A172 (cell line): Measurements from ENCODE around the gene BANP. TPM values are rescaled to one million over a fixed set of nuclear protein-coding genes. Genes with fewer than 3 reads are reported as not detected.
"Not testable (repeated sequence)": the region's sequence is repeated elsewhere in the genome, so short reads cannot be mapped to it uniquely, and the experiment has no call there.

Experiments used
- DNase-seq: peaks from one replicate; pipeline ENCODE4 v3.0.0-alpha.2; 2015; ENCODE audit warnings: low spot score
- total RNA-seq: library from RNA; depleted of rRNA; stranded (reverse); fragments of >200 nt; shearing (Covaris generic); gene quantifications from 2 replicates; pipeline ENCODE4 v1.2.3, GENCODE V29; 2014

Gene BANP
- total RNA-seq, 1 experiment from 2014 or later, result 25.4 TPM

GRCh38 chr16:88014954-88015805, 63.9 kb downstream of the BANP start:
- no peak for DNase-seq

GRCh38 chr16:88015806-88016140, 64.5 kb downstream of the BANP start:
- DNase-seq, result no peak

GRCh38 chr16:88016386-88016785, 65.2 kb downstream of the BANP start:
- not testable (repeated sequence) for DNase-seq

GRCh38 chr16:88016964-88017363, 65.7 kb downstream of the BANP start:
- no peak for DNase-seq

GRCh38 chr16:88017587-88018101, 66.4 kb downstream of the BANP start:
- DNase-seq, result no peak

DNA sequence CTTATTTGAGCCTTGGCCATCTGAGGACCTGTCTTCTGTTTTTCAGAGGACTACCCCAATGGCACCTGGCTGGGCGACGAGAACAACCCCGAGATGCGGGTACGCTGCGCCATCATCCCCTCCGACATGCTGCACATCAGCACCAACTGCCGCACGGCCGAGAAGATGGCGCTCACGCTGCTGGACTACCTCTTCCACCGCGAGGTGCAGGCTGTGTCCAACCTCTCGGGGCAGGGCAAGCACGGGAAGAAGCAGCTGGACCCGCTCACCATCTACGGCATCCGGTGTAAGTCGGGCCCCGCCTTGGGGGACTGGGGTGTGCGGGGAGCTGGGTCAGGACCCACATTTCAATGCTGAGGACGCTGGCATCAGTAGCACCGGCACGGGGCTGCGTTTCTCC, 67.1 kb downstream of the BANP start:
- not testable (repeated sequence) for DNase-seq

DNA sequence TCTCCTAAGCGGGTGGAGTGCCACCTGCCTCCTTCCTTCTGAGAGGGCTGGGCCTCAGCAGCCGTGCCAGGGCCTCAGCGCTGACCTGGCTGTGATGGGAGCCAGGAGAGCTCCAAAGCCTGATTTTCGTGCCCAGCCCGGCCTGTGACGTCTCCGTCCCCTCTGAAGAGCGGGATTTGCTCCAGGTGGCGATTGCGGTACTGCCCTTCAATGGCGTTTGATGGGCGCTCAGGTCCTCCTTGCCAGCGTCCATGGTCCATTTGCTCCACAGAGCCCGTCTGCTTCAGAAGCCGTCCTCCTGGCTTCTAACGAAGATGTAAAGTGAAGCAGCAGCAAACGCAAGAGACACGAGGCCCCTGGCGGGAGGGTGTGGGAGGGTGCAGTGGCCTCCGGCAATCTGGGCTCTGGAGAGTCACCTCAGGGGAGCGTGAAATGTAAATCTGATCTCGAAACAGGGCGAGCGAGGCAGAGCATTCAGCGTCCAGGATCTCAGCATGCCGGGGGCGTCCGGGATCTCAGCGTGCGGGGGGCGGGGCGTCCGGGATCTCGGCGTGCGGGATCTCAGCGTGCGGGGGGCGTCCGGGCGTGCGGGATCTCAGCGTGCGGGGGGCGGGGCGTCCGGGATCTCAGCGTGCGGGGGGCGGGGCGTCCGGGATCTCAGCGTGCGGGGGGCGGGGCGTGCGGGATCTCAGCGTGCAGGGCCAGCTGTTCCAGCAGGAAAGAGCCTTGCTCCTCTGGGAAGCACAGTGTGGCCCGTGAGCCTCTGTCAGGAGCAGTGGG, 68.0 kb downstream of the BANP start:
- DNase-seq, result not testable (repeated sequence)

DNA sequence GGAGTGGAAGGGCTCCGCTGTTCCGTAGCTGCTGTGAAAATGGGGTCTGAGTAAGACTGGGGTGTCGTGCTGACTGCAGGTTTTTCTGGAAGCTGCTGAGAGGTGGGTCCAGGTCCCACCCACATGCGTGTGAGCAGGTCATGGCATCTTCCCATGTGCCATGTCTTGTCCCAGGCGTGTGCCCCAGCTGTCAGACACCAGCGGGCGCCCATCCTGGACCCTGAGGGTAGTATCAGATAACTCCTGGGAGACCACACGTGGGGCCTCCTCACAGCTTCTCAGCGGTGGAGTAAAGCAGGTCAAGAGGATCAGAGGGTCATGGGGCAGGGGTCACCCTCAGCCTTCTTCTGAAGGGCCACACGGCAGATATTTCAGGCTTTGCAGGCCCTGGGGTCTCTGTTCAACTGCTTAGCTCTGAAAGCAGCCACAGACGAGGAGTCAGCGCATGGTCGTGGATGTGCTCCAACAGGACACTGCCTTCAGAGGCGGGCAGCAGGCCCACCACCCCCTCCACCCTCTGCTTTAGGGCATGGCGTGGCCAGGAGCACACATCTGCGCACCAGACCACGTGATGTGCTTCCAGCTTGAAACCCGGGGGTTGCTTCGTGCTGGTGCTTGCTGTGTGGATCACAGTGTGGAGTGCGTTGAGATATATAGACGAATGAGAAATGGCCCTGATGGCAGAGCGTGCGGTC, 68.7 kb downstream of the BANP start:
- DNase-seq, result no peak

GRCh38 chr16:88020516-88020885, 69.3 kb downstream of the BANP start:
- no peak for DNase-seq

- DNase-seq, result not testable (repeated sequence)
Observed at GRCh38 chr16:88021041-88021970, 70.1 kb downstream of the BANP start.

- no peak for DNase-seq
Observed at GRCh38 chr16:88022076-88023042, 71.1 kb downstream of the BANP start.

- DNase-seq, result no peak
Observed at GRCh38 chr16:88023366-88023765, 72.1 kb downstream of the BANP start.

GRCh38 chr16:88023786-88024185, 72.6 kb downstream of the BANP start:
- DNase-seq, result no peak

GRCh38 chr16:88024491-88025085, 73.4 kb downstream of the BANP start:
- peak; percentile 48 for DNase-seq

- peak; percentile 80 for DNase-seq
Observed at GRCh38 chr16:88025086-88025492, 73.9 kb downstream of the BANP start.

DNA sequence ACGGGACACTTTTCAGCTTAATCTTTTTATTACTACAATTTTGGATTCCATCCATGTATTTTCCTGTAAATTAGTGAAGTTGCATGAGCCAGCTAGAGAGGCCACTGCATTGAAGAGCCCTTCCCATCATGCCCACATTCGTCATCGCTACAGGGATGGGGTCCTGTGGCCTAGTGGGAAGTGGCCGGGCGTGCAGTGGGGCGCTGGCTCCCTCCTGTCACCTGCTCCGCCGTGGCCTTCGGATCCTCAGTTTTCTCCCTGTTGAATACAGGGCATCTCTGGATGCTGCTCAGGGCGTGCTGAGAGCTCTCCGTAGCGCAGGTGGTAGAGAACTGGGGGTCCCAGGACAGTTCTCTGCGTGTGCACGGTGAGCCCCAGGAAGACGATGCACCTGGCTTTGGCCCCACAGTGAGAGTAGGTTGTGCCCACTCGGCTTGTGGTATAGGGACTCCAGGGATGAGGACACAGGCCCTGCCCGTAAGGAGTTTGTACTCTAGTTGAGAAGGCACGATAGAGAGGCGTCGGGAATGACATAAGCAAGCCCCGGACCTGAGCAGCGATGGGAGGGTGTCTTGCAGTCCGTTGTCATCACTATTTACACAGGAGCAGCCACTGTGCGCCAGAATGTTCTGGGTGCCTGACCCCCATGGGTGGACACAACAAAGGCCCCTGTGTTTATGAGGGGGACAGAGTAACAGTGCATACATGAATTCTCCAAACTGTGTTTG, 74.8 kb downstream of the BANP start:
- not testable (repeated sequence) for DNase-seq

- no peak for DNase-seq
Observed at GRCh38 chr16:88026964-88027938, 76.0 kb downstream of the BANP start.
